ENCODE results near the gene DNAJC27.

DNAJC27 gene

DNA sequence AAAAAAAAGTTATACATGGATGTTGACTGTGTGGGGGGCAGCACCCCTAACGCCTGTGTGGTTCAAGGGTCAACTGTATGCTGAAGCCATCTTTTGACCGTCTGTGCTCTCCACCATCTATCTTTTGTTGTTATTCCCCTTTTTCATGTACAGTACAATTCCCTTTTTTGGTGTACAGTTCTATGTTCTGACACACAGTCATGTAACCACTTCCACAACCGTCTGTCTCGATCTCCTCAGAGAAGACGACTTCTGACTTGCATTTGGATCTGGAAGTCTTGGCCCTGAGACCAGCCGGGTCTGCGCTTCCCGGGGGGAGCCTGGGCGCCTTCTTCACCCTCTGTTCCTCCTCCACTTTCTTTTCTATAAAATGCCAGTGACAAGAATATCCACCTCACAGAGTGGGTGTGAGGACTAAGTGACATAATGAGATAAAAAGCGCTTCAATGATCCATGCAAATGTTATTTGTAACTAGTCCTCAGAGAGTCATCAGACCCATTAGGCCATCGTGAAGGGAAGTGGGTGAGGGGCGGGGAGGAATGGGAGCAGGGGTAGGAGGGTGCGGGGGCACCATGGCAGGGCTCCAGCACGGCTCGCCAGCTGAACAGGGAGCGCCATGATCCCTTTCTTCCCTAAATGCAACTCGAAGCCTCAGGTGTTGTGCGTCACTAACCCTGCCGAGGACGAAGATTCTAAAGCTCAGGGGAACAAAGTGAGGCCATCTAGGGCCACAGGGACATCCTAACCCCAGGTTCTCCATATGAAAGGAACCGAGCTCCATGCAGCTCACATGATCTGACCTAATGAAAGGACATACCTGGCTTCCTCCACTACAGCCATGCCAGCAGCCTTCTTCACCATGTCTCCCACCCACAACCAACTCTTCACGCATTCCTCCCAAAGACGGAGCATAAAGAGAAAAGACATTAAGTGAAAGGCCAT lies 68.3 kb downstream of the DNAJC27 start:
- no peak for DNase-seq

DNA sequence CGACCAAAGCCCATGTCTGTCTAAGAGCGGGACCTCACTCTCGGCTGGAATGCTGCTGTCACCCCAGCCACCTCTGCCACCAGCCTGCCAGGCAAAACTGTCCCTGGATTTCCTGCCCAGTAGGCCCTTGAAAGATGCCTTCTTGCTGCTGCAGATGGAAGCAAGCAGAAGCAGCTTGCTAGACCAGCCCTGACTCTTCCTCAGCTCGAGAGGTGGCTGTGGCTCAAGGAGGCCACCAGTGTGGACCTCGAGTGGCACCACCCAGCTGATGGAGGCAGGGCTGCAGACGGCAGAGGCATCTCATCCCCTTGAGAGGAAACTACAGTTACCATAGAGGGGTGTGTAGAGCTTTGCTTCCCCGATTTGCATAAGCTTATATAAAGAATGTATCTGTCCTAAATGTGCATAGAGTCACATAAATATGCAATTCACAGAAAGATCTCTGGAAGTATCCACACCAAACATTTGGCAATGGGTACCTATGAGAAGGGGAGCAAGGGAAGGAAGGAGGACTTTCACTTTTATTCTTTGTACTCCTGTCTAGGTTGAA lies 72.3 kb downstream of the DNAJC27 start:
- DNase-seq = no peak

DNA sequence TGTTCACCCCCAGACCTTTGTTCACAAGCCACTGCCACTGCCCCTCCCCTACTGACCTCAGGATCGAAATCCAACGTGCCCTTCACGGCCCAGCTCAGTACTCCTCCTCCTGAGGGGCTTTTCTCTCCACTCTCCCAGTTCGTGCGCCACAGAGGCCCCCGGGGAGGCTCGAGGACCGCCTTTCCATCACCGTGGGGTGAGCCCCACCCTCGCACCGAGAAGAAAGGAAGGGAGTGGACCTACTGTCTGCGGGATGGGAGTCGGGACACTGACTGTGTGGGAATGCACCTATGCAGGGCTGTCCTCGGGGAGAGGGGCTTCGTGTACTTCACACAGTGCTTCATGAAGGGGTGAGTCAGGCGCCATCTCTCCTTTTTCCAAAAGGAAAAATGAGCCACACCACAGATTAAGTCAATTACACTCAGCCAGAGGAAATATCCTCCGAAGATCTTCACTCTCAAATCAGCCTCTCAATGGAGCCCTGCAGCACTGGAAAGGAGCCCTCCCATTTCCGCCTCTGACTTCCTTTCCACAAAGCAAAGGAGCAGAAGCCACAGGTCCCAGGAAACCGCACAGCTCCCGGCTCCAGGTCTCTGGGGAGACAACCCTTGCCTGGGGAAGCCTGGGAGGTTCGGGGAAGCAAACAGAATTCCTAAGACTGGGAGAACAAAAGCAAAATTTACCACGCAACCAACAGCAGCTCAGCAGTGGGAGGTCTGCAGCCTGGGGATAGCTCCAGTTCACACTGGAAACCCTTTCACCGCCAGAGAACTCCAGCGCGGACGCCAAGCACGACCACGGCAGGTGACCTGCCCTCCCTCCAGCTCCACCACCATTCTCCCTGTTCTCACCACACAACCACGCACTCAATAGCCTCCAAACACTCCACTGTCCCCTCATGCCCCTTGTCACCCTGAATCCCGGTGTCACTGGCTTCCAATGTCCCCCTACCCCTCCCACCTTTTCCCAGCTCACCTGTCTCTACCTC lies 73.3 kb downstream of the DNAJC27 start:
- no peak for DNase-seq

DNA sequence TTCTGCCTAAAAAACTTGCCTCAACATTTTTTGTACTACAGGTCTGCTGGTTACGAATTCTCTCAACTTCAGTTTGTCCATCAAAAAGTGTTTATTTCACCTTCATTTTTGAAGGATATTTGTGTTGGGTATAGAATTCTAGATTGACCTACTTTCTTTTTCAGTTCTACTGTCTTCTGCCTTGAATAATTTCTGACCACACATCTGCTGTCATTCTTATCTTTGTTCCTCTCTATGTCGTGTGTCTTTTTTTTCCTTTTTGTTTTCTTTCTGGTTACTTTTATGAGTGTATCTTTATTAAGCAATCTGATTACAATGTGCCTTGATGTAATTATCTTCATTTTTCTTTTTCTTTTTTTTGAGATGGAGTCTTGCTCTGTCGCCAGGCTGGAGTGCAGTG lies 77.0 kb downstream of the DNAJC27 start:
- DNase-seq = no peak

DNA sequence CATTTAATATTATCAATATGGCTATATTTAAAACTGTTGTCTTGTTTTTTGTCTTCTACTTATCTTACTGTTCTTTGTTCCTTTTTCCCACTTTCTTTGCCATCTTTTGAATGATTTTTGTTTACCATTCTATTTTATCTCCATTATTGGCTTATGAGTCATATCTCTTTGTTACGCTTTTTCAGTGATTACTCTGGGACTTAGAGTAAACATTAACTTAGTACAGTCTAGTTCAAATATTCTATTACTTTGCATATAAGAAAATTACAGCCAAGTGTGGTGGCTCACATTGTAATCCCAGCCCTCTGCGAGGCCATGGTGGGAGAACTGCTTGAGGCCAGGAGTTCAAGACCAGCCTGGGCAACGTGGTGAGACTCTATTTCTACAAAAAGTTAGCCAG lies 77.8 kb downstream of the DNAJC27 start:
- DNase-seq = no peak
